HEK293 (cell line): ENCODE measurements around the gene GPR107.

ENCODE experiments used
- CTCF ChIA-PET: fragments of 350-600 bp; formaldehyde crosslinking; extraction: SDS; loops from one replicate; lab custom pipeline; 2021; ENCODE audit warnings: antibody characterized with exemption; lab: Yijun Ruan, JAX
- POLR2A ChIA-PET: fragments of 300-600 bp; formaldehyde crosslinking; extraction: SDS; loops from one replicate; lab custom pipeline; 2020; ENCODE audit warnings: antibody characterized with exemption, inconsistent platforms; lab: Yijun Ruan, JAX
- H3K27ac ChIP-seq: fragments of 200-500 bp; sonication (Bioruptor generic); 2 replicates; pipeline ENCODE4 v1.5.1; 2014; ENCODE audit warnings: low read depth, low read length, control low read depth, inconsistent platforms; ENCODE audit errors: extremely low read depth
- H3K36me3 ChIP-seq, 2 experiments: fragments of 200-500 bp in 1 of 2; sonication (Bioruptor generic) in 1 of 2; 1 replicate in 1 of 2; 2 replicates in 1 of 2; pipeline ENCODE4 v1.5.1; 2014 to 2017; ENCODE audit warnings: inconsistent platforms in 2 of 2, low read length in 2 of 2; ENCODE audit not compliant: control insufficient read depth in 2 of 2, insufficient read depth in 1 of 2
- H3K4me1 ChIP-seq: fragments of 200-500 bp; sonication (Bioruptor generic); 2 replicates; pipeline ENCODE4 v1.5.1; 2014; ENCODE audit warnings: mild to moderate bottlenecking, low read length, inconsistent platforms; ENCODE audit not compliant: control insufficient read depth, insufficient read depth
- H3K4me3 ChIP-seq: 2 replicates; pipeline ENCODE4 v1.5.1; 2011; ENCODE audit warnings: low read depth, mild to moderate bottlenecking, control low read depth, low read length, moderate library complexity
- H3K9me3 ChIP-seq: fragments of 200-500 bp; sonication (Bioruptor generic); 2 replicates; pipeline ENCODE4 v1.5.1; 2014; ENCODE audit warnings: low read depth, low read length, inconsistent platforms; ENCODE audit not compliant: control insufficient read depth, insufficient read depth
- GLI2 ChIP-seq: fragments of 450-650 bp; formaldehyde crosslinking; IDR thresholded peaks from 2 replicates; pipeline ENCODE4; 2017; ENCODE audit warnings: missing biosample characterization, missing genetic modification characterization, low read depth, borderline replicate concordance
- IKZF3 ChIP-seq: fragments of 450-650 bp; IDR thresholded peaks from 2 replicates; pipeline ENCODE4 v1.5.0; 2018; ENCODE audit warnings: missing biosample characterization, mild to moderate bottlenecking, missing genetic modification characterization, moderate library complexity
- KLF16 ChIP-seq: fragments of 450-650 bp; formaldehyde crosslinking; IDR thresholded peaks from 2 replicates; pipeline ENCODE4 v1.5.1; 2017; ENCODE audit warnings: missing biosample characterization, missing genetic modification characterization
- KLF7 ChIP-seq: fragments of 450-650 bp; formaldehyde crosslinking; IDR thresholded peaks from 2 replicates; pipeline ENCODE4 v1.5.1; 2016; ENCODE audit warnings: missing biosample characterization, missing genetic modification characterization, borderline replicate concordance
- OSR2 ChIP-seq: fragments of 450-650 bp; formaldehyde crosslinking; IDR thresholded peaks from 2 replicates; pipeline ENCODE4 v1.5.1; 2016; ENCODE audit warnings: missing biosample characterization, missing genetic modification characterization
- SETDB1 ChIP-seq: IDR thresholded peaks from one replicate; pipeline ENCODE4 v1.6.1; 2017; ENCODE audit warnings: mild to moderate bottlenecking, low read length, moderate library complexity, mixed read lengths; ENCODE audit not compliant: insufficient read length
- YY1 ChIP-seq: fragments of 450-650 bp; formaldehyde crosslinking; IDR thresholded peaks from 2 replicates; pipeline ENCODE4 v1.5.1; 2018; ENCODE audit warnings: missing biosample characterization, missing genetic modification characterization
- ZBTB8A ChIP-seq: fragments of 450-650 bp; formaldehyde crosslinking; IDR thresholded peaks from 2 replicates; pipeline ENCODE4 v1.5.1; 2016; ENCODE audit warnings: missing biosample characterization, missing genetic modification characterization
- ZNF274 ChIP-seq, 2 experiments: fragments of 200-500 bp in 1 of 2; fragments of 450-650 bp in 1 of 2; sonication (Bioruptor generic) in 1 of 2; formaldehyde crosslinking in 1 of 2; IDR thresholded peaks; 2 replicates each; pipeline versions ENCODE4 v1.5.1 to v1.6.1; 2014 to 2016; ENCODE audit warnings: borderline replicate concordance in 1 of 2, inconsistent platforms in 1 of 2, low read length in 1 of 2, missing biosample characterization in 1 of 2, missing genetic modification characterization in 1 of 2
- ZNF37A ChIP-seq: fragments of 450-650 bp; IDR thresholded peaks from 2 replicates; pipeline ENCODE4 v1.5.1; 2018; ENCODE audit warnings: missing biosample characterization, missing genetic modification characterization
- ZNF510 ChIP-seq: fragments of 450-650 bp; formaldehyde crosslinking; IDR thresholded peaks from 2 replicates; pipeline ENCODE4 v1.5.1; 2018; ENCODE audit warnings: mild to moderate bottlenecking, missing genetic modification characterization, missing biosample characterization; ENCODE audit not compliant: insufficient replicate concordance
- ZNF544 ChIP-seq: fragments of 450-650 bp; formaldehyde crosslinking; IDR thresholded peaks from 2 replicates; pipeline ENCODE4 v1.5.0; 2017; ENCODE audit warnings: missing biosample characterization, missing genetic modification characterization
- ZNF585B ChIP-seq: fragments of 450-650 bp; formaldehyde crosslinking; IDR thresholded peaks from 2 replicates; pipeline ENCODE4 v1.5.1; 2016; ENCODE audit warnings: missing biosample characterization, missing genetic modification characterization
- ZNF626 ChIP-seq: fragments of 450-650 bp; sonication (Bioruptor Pico); formaldehyde crosslinking; IDR thresholded peaks from 2 replicates; pipeline ENCODE4 v1.5.1; 2018; ENCODE audit warnings: missing biosample characterization, missing genetic modification characterization, inconsistent platforms
- ZNF701 ChIP-seq: fragments of 450-650 bp; formaldehyde crosslinking; IDR thresholded peaks from 2 replicates; pipeline ENCODE4 v1.5.1; 2016; ENCODE audit warnings: missing biosample characterization, missing genetic modification characterization
- TF ChIP-seq, protein P1 (sequence below): fragments of 450-650 bp; IDR thresholded peaks from 2 replicates; pipeline ENCODE4 v1.5.1; 2018; ENCODE audit warnings: missing biosample characterization, mild to moderate bottlenecking, missing genetic modification characterization
- TF ChIP-seq, protein P2 (sequence below): fragments of 450-650 bp; formaldehyde crosslinking; IDR thresholded peaks from 2 replicates; pipeline ENCODE4 v1.5.1; 2016; ENCODE audit warnings: missing biosample characterization, missing genetic modification characterization, low read depth
- TF ChIP-seq, protein P3 (sequence below): fragments of 450-650 bp; formaldehyde crosslinking; IDR thresholded peaks from 2 replicates; pipeline ENCODE4 v1.5.1; 2017; ENCODE audit warnings: missing biosample characterization, missing genetic modification characterization
- TF ChIP-seq, protein P4 (sequence below): fragments of 450-650 bp; formaldehyde crosslinking; IDR thresholded peaks from 2 replicates; pipeline ENCODE4 v1.5.1; 2016; ENCODE audit warnings: missing biosample characterization, missing genetic modification characterization

The GPR107 gene

DNA sequence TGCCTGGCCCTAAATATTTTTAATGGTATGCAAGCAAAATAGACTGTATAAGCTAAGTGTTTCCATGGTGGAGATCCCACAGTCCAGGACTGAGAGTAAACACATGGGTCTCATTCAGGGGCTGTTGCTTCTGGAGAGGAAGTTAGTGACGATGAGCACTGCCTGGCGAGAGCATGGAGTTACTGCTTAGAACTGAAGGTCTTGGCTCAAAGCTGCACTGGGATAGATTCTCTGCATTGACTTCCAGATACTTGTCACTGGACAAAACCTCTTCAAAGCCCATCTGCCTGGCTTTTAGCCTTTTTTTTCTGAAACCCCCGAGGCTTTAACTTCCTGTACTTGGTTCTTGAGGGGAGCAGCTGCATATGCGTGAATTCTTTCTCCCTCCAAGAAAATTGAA lies 39.2 kb downstream of the GPR107 start (continued):
- TF ChIP-seq, protein P1, sequence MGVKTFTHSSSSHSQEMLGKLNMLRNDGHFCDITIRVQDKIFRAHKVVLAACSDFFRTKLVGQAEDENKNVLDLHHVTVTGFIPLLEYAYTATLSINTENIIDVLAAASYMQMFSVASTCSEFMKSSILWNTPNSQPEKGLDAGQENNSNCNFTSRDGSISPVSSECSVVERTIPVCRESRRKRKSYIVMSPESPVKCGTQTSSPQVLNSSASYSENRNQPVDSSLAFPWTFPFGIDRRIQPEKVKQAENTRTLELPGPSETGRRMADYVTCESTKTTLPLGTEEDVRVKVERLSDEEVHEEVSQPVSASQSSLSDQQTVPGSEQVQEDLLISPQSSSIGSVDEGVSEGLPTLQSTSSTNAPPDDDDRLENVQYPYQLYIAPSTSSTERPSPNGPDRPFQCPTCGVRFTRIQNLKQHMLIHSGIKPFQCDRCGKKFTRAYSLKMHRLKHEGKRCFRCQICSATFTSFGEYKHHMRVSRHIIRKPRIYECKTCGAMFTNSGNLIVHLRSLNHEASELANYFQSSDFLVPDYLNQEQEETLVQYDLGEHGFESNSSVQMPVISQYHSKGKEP = no peak
- TF ChIP-seq, protein P2, sequence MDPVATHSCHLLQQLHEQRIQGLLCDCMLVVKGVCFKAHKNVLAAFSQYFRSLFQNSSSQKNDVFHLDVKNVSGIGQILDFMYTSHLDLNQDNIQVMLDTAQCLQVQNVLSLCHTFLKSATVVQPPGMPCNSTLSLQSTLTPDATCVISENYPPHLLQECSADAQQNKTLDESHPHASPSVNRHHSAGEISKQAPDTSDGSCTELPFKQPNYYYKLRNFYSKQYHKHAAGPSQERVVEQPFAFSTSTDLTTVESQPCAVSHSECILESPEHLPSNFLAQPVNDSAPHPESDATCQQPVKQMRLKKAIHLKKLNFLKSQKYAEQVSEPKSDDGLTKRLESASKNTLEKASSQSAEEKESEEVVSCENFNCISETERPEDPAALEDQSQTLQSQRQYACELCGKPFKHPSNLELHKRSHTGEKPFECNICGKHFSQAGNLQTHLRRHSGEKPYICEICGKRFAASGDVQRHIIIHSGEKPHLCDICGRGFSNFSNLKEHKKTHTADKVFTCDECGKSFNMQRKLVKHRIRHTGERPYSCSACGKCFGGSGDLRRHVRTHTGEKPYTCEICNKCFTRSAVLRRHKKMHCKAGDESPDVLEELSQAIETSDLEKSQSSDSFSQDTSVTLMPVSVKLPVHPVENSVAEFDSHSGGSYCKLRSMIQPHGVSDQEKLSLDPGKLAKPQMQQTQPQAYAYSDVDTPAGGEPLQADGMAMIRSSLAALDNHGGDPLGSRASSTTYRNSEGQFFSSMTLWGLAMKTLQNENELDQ = no peak
- TF ChIP-seq, all 188 proteins: peak for 0

DNA sequence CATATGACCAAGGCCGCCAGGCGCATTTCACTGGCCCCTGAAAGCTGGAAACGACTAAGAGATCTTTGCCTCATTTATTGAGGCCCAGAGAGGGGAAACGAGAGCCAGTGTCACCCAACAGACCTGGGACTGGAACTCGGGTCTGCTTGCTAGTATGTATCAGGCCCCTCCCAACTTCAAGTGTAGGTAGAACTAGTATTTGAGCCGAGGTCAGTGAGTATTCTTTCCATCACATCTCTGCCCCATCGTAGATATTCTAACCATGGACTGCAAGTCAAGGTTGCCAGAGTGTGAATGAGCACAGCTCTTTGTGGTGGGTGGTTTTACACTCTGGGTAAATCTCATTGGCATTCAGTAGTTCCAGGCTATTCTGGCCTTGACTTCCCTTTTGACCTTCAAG lies 42.2 kb downstream of the GPR107 start:
- CTCF ChIA-PET = interaction anchor here (0.5 kb wide), 1 partner anchor 124 kb away, joined by 4 read pairs; no protein-coding TSS in a partner anchor
- H3K9me3 ChIP-seq = no peaks in the 10 kb centered on the region
- TF ChIP-seq KLF16 (tag by site-specific recombination) = no peak
- TF ChIP-seq ZNF37A (tag by site-specific recombination) = no peak
- TF ChIP-seq ZBTB8A (tag by site-specific recombination) = no peak
- POLR2A ChIA-PET = no interaction called here
- H3K27ac ChIP-seq = no peak overlapping the region
- no peak overlapping the region for H3K4me3 ChIP-seq
- peaks cover 27 to 69% of the 10 kb centered on the region in 2 experiments for H3K36me3 ChIP-seq
- no peaks in the 10 kb centered on the region for H3K4me1 ChIP-seq

DNA sequence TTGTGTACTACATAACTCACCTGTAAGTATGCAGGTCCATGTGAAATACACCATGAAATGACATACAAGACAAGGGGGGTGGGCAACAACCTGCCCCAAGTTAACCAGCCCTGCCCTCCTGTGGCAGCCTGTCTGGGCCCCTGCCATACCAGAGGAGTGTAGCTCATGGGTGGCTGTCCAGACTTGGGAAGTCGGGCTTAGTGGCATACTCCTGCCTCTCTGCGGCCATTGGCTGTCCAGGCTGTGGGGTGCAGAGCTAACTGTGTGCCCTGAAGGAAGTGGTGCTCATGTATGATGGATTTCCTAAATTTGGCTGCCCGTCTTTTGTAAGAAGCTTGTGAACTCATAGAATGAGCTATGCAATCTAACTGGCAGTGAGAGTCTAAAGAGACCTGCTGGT lies 47.0 kb downstream of the GPR107 start:
- ChIA-PET CTCF (interaction anchor here (0.6 to 1.6 kb wide), 10 partner anchors 9 to 243 kb away, joined by 3 to 6 read pairs (median 4); no protein-coding TSS in a partner anchor), POLR2A (no interaction called here)
- no peaks in the 10 kb centered on the region for H3K9me3 ChIP-seq
- no peaks in the 10 kb centered on the region for H3K4me1 ChIP-seq
- peaks cover 8 to 83% of the 10 kb centered on the region in 2 experiments; a peak in 2 of 3 replicates for H3K36me3 ChIP-seq
- TF ChIP-seq, protein P3, sequence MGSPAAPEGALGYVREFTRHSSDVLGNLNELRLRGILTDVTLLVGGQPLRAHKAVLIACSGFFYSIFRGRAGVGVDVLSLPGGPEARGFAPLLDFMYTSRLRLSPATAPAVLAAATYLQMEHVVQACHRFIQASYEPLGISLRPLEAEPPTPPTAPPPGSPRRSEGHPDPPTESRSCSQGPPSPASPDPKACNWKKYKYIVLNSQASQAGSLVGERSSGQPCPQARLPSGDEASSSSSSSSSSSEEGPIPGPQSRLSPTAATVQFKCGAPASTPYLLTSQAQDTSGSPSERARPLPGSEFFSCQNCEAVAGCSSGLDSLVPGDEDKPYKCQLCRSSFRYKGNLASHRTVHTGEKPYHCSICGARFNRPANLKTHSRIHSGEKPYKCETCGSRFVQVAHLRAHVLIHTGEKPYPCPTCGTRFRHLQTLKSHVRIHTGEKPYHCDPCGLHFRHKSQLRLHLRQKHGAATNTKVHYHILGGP (tag by site-specific recombination) = no peak
- TF ChIP-seq ZNF274 (IDR thresholded peaks at IDR 0.05; ENCODE audit: low read length) = no peak
- no peak for TF ChIP-seq ZNF274 (tag by site-specific recombination; IDR thresholded peaks at IDR 0.05; ENCODE audit: borderline replicate concordance)
- no peak for TF ChIP-seq ZNF626 (tag by site-specific recombination)
- TF ChIP-seq GLI2 (tag by site-specific recombination) = no peak
- no peak for TF ChIP-seq ZNF510
- TF ChIP-seq, protein P2 = no peak
- H3K4me3 ChIP-seq = no peak overlapping the region
- no peak overlapping the region for H3K27ac ChIP-seq

DNA sequence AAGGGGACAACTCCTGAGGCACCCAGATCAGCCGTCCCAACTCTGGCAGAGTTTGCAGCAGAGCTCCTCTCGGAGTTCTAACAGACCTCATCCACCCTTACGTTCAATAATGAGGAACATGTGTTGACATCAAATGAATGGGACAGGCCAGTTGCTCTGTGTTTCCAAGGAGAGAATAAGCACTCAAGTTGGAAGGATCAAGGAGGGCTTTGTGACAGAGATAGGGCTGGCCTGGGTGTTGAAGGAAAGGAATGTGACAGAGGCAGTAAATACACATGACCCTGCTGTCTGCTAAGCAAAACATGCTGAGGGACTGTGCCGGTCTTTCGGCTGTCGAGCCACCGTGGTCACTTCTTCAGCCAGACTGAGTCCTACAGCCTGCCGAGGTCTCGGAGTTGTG lies 48.2 kb downstream of the GPR107 start:
- ChIA-PET POLR2A (no interaction called here), CTCF (interaction anchor here (0.6 to 1.6 kb wide), 3 partner anchors 8 to 142 kb away, joined by 3 to 6 read pairs (median 3); no protein-coding TSS in a partner anchor)
- Histone ChIP-seq H3K4me3 (no peak overlapping the region), H3K4me1 (no peaks in the 10 kb centered on the region), H3K27ac (no peak overlapping the region), H3K9me3 (no peaks in the 10 kb centered on the region), H3K36me3 (peaks cover 8 to 81% of the 10 kb centered on the region in 2 experiments; a peak in 2 of 3 replicates)
- no peak for TF ChIP-seq IKZF3 (tag by site-specific recombination)
- TF ChIP-seq OSR2 (tag by site-specific recombination) = no peak
- no peak for TF ChIP-seq ZNF585B (tag by site-specific recombination)
- TF ChIP-seq KLF7 (tag by site-specific recombination) = no peak
- TF ChIP-seq YY1 (tag by site-specific recombination) = no peak
- TF ChIP-seq ZNF544 (tag by site-specific recombination) = no peak
- TF ChIP-seq ZNF701 = no peak
- no peak for TF ChIP-seq GLI2 (tag by site-specific recombination)
- TF ChIP-seq SETDB1 = no peak
- TF ChIP-seq, protein P4, sequence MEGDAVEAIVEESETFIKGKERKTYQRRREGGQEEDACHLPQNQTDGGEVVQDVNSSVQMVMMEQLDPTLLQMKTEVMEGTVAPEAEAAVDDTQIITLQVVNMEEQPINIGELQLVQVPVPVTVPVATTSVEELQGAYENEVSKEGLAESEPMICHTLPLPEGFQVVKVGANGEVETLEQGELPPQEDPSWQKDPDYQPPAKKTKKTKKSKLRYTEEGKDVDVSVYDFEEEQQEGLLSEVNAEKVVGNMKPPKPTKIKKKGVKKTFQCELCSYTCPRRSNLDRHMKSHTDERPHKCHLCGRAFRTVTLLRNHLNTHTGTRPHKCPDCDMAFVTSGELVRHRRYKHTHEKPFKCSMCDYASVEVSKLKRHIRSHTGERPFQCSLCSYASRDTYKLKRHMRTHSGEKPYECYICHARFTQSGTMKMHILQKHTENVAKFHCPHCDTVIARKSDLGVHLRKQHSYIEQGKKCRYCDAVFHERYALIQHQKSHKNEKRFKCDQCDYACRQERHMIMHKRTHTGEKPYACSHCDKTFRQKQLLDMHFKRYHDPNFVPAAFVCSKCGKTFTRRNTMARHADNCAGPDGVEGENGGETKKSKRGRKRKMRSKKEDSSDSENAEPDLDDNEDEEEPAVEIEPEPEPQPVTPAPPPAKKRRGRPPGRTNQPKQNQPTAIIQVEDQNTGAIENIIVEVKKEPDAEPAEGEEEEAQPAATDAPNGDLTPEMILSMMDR (tag by site-specific recombination) = no peak
